ENCODE results near the gene ARMH1. TPM values are rescaled to one million over a fixed set of nuclear protein-coding genes. Genes with fewer than 3 reads are reported as not detected.
A peak's percentile ranks its signal among the peaks of the same experiment; 100 is the strongest.

Gene ARMH1
- total and polyA plus RNA-seq, 3 donors from 2014 or later, result 17.4 to 42.9 (median 29.7) TPM

DNA sequence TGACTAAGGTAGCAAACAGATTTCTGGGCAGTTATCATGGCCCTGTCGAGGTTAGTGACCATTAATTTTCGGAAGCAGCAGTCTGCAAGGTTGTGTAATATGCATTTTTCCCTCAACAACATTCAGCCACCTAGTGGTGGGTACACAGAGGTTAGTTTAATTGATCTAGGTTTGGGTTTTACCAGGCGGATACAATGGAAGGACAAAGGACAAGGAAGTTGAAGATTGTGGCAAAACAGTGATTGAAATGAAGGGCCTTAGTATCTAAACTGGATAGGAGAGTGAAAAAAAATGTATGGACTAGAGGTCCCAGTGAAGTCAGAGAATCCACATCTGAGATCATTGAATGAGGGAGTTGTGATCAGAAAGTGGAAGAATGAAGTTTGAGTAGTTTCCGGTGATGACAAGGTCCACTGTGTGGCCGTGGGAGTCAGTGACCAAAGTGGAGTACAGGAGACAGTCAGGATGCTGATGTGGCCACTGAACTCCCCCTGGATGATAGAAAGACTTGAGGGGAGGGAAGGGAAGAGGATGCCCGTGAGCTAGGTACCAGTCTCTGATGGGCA lies 2.8 kb downstream of the ARMH1 start:
- TF ChIP-seq, protein P1, sequence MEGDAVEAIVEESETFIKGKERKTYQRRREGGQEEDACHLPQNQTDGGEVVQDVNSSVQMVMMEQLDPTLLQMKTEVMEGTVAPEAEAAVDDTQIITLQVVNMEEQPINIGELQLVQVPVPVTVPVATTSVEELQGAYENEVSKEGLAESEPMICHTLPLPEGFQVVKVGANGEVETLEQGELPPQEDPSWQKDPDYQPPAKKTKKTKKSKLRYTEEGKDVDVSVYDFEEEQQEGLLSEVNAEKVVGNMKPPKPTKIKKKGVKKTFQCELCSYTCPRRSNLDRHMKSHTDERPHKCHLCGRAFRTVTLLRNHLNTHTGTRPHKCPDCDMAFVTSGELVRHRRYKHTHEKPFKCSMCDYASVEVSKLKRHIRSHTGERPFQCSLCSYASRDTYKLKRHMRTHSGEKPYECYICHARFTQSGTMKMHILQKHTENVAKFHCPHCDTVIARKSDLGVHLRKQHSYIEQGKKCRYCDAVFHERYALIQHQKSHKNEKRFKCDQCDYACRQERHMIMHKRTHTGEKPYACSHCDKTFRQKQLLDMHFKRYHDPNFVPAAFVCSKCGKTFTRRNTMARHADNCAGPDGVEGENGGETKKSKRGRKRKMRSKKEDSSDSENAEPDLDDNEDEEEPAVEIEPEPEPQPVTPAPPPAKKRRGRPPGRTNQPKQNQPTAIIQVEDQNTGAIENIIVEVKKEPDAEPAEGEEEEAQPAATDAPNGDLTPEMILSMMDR (IDR thresholded peaks at IDR 0.05), result peak; percentile 28 to 48 (median 45)
- no peak for TF ChIP-seq POLR2A (IDR thresholded peaks at IDR 0.05)
- DNase-seq, result no peak
- no peaks in the 10 kb centered on the region for H3K9me3 ChIP-seq
- intact Hi-C loops (cut with DNase I; ENCODE audit: low total_unique reads), result no loop called here
- no peak overlapping the region for H3K27ac ChIP-seq
- WGBS, 2 donors, result 75 to 78% methylated on average over 6 of the region's 6 CpGs
- peaks cover 12% of the 10 kb centered on the region for H3K4me1 ChIP-seq
- no peak overlapping the region for H3K4me3 ChIP-seq
- no peaks in the 10 kb centered on the region for H3K27me3 ChIP-seq
- H3K36me3 ChIP-seq (ENCODE audit: low read depth, missing control alignments), result no peaks in the 10 kb centered on the region

DNA sequence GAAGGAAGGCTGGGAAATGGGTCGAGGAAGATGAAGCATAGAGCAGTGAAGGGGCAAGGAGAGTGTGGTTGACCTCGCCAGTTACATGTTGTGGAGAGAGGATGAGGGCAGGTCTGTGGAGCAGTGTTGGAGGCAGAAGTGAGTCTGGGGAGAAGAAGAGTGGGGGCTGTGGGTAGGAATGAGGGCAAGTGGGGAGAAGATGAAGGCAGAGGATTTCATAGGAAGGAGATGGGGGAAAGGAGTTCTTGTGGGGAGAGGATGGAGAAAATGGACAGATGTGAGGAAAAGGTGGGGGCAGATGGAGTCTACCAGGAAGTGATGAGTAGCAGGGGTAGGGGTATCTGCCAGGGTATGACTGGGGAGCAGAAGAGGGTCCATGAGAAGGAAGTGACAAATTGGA lies 3.6 kb downstream of the ARMH1 start:
- no peaks in the 10 kb centered on the region for H3K9me3 ChIP-seq
- TF ChIP-seq, protein P1 (IDR thresholded peaks at IDR 0.05), result no peak
- no peak for TF ChIP-seq POLR2A (IDR thresholded peaks at IDR 0.05)
- no peak overlapping the region for H3K4me3 ChIP-seq
- H3K36me3 ChIP-seq (ENCODE audit: low read depth, missing control alignments), result no peaks in the 10 kb centered on the region
- DNase-seq, result no peak
- intact Hi-C loops (cut with DNase I; ENCODE audit: low total_unique reads), result no loop called here
- H3K4me1 ChIP-seq, result peaks cover 7% of the 10 kb centered on the region
- H3K27me3 ChIP-seq, result no peaks in the 10 kb centered on the region
- WGBS, 2 donors, result 93 to 94% methylated on average over 2 of the region's 2 CpGs
- H3K27ac ChIP-seq, result no peak overlapping the region

DNA sequence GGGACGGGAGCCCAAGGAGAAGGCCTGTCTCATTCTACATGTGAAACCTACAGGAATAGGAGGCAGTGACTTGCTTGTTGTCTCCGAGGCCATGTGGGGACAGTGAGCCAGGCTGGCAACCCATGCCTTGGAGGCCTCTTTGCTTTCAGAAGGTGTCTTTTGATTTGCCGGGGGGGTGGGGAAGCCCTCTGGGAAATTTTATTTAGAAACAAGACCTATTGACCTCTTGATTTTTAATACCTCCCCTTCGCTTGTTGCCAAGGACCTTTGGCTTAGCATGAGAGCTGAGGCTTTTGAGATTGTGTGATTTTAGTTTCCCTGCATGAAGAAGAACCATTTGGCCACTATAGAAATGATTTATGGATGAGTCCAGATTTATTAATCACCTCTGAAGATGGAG lies 4.1 kb downstream of the ARMH1 start:
- TF ChIP-seq, protein P1 (IDR thresholded peaks at IDR 0.05), result no peak
- no peak for TF ChIP-seq POLR2A (IDR thresholded peaks at IDR 0.05)
- no peaks in the 10 kb centered on the region for H3K27me3 ChIP-seq
- H3K4me3 ChIP-seq, result no peak overlapping the region
- H3K4me1 ChIP-seq, result peaks cover 7% of the 10 kb centered on the region
- intact Hi-C loops (cut with DNase I; ENCODE audit: low total_unique reads), result no loop called here
- no peaks in the 10 kb centered on the region for H3K9me3 ChIP-seq
- 83 to 94% methylated on average over 4 of the region's 4 CpGs for WGBS, 2 donors
- H3K36me3 ChIP-seq (ENCODE audit: low read depth, missing control alignments), result no peaks in the 10 kb centered on the region
- no peak overlapping the region for H3K27ac ChIP-seq
- DNase-seq, result no peak

DNA sequence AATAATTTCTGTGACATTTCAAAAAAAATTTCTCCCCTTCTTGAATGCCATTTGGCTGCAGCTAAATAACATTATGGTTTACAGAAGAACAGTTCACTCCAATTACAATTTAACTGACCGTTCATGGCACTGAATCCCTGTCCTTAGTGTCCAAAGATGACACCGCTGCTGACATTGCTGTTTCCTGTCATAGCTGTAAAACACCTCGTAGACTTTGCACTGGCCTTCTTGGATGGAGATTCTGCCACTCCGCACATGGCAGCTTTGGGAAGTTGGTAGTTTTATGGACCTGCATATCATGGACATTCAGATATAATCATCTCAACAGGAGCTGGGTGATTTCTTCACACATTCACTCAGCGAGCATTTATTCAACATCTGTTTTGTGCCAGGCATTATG lies 5.0 kb downstream of the ARMH1 start:
- no peak overlapping the region for H3K4me3 ChIP-seq
- 88 to 93% methylated on average over 5 of the region's 5 CpGs for WGBS, 2 donors
- intact Hi-C loops (cut with DNase I; ENCODE audit: low total_unique reads), result no loop called here
- TF ChIP-seq POLR2A (IDR thresholded peaks at IDR 0.05), result no peak
- TF ChIP-seq, protein P1 (IDR thresholded peaks at IDR 0.05), result no peak
- no peaks in the 10 kb centered on the region for H3K9me3 ChIP-seq
- no peak overlapping the region for H3K27ac ChIP-seq
- H3K4me1 ChIP-seq, result peaks cover 7% of the 10 kb centered on the region
- DNase-seq, result no peak
- no peaks in the 10 kb centered on the region for H3K36me3 ChIP-seq (ENCODE audit: low read depth, missing control alignments)
- no peaks in the 10 kb centered on the region for H3K27me3 ChIP-seq

All from testis (tissue), 3 donors.